ENCODE data around the gene DYRK3.

DNA sequence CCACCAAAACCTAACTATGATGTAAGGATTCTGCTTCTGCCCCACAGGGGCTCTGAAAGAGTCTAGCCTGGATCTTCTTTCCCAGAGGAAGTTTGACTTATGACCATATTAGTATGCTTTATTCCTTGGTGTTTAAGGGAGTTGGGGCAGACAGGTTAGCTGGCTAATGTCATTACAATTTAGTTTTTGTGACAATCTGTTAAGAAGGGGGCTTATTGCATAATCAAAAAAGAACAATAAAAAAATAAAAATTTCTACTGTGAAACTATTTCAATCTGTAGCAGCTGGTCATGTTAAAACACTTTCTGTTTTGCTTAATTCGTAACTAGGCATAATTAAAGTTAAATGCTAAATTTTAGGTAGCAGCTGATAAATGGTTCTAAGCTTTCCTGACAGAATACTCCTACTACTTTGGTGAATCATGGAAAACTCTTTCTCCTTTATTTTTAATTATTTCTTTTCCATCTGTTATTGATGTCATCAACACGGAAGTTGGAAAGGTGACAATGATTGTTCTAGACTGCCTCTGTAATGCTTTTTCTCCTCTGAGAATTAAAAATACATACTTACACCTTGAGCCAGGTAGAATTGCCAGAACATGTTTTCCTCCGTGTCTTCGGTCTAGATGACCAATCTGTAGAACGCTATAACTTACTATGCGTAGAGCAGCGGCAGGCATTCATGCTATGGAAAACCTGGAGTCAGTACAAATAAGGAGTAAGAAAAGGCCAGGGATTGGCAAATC is 18.6 kb downstream of the DYRK3 start:
- TF ChIP-seq POLR2A (IDR thresholded peaks at IDR 0.05; ENCODE audit: low read length) (no peak), GATA1 (IDR thresholded peaks at IDR 0.05; ENCODE audit: low read depth, low read length) (no peak)
